Activated naive CD4-positive, alpha-beta T cell (primary cell): Measurements from ENCODE around the gene NEK4.
"Not testable (repeated sequence)": the region's sequence is repeated elsewhere in the genome, so short reads cannot be mapped to it uniquely, and the experiment has no call there.

Experiments used
- DNase-seq, 4 experiments: peaks; one replicate each; lab custom pipeline; 2025; lab: John Stamatoyannopoulos, UW

NEK4 gene

DNA sequence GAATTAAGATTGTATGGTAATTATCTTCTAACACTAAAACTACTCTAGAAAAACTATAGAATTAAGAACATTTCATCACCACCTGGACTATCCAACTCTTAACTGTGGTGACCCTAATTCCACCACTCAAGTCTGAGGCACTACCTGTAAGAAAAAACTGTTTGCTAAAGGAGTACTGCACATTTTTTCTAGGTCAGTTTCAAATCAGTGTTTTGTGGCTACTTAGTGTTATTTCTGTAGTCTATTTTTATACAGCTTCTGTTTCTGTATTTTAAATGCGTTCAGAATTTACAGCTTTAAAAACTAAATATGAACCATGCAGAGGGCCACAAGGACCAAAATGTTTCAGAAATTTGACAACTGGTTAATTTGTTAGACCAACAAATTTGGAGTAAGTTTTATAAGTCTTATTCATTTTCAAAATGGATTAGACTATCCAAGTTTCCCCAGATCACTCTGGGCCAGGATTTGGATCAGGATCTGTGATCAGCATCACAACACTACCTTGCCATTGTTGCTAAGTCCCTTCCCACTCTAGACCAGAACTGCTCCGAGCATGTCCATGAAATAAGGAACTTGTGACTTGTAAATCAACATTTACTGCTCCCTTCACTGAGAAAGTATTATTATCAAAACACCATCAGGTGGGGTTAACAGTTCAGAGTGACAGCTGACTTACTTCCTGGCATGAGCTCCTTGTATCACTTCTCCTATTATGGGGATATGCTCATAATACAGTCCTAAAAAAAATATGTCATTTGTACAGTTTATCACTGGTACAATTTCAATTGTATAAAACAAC lies 73.7 kb downstream of the NEK4 start:
- DNase-seq, result no peak

DNA sequence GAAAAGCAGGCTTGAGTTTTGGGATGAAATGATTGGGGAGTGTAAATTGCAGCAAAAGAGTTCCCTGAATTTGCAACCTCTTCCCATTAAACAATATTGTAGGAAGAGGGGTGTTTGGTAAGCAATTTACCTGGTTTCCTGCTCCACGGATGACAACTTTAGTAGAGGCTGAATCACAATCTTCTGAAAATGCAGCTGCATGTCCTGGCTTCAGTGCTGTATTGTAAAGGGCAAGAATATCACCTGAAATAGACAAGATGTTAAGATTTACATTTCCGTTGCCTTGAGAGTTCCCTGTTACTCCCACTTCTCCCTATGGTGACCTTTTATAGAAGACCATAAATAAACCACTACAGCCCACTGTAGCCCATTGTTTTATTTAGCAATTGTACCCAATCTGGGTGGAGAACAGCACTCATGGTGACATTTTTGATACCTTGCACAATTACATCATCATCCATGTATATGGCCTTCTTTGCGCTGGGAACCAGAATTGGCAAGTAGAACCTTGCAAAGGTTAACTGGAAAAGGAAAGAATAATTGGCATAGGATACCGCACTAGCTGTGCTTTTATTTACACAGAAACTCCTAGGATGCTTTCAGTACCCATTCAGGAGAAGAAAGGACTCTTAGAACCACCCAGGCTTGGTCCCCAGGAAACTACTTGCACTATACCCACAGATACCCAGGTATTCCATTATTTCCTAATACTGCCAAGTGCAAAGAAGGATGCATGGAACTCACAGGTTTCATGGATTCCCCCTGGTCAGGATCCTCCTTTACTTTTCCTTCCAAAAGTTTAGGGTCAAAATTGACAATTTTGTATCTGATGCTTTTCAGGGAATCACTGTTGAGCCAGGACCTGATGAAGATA lies 74.7 kb downstream of the NEK4 start:
- no peak for DNase-seq

DNA sequence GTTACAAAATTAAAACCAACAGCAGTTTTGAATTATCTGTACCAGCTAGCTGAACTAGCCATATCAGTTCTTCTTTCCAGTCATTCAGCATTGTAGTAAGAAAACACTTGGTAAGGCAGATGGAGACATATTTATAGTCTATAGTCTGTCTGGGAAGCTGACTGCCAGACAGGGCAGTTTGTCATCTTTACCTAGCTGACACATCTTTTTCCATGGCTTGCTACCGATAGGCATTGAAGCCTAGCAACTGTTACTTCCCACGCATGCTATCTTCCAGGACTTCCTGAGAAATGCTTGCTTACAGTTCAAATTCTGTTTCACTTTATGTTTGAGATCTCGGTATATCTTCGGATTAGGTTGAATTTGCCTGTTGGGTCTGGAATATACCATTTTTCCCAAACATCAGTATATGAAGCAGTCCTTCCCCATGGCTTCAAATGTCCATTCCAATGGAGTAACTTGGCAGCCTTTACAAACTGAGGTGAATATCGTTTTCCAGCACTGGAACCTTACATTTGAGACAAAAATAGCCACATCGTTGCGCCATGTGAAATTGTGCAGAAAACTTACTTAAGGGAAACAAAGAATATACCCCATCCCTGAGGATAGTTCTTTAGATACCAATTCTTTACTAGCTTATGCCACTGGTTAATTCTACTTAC lies 76.1 kb downstream of the NEK4 start:
- no peak for DNase-seq

DNA sequence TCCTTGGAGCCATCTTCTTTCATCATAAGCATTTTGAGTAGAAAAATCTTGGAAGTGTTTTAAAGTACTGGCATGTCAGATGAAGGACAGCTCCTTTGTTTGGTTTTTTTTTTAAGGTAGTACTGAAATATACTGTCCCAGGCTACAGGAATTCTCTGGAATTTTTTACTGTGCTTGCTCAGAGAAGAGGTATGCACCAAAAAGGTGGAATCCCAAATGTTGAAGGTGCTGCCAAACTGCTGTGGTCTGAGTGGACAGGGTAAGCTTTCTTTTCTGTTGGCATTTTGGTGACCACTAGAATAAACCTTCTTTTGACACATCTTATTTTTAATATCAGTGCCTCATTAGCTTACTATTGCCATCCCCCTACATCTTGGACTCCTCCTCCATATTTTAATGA lies 77.7 kb downstream of the NEK4 start:
- no peak for DNase-seq

DNA sequence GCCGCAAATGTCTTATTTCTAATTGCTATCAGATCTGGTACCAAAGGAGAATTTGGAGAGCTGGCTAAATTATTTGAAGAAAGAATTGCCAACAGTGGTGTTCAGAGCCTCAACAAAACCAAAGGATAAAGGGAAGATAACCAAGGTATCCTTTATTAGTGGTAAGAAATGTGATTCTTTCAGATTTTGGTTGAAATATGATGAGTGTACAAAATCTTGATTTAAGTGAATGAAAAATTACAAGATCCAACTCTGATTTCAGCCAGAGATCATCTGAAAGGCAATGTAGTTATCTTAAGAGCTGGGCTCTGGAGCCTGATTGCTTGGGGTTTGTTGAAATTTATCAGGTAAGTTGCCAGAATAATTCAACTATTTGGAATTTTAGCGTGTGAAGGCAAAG lies 80.2 kb downstream of the NEK4 start:
- DNase-seq, result no peak

DNA sequence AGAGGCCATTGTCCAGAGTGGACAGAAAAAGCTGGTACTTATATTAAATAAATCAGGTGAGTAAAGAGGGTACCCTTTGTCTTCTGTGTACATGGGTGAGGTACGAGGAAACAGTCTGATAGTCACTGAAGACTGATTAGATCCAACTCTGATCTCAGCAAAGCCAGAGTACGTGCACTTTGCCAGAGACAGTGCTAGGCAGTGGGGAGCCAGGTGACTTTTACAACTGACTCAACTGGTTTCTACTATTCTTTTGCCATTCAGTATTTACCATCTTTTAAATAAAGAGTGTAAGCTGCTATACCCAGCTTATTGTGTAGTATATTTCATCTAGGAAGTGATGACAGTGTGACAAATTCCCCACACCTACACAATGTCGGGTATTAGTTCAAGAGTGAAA lies 81.6 kb downstream of the NEK4 start:
- no peak for DNase-seq

DNA sequence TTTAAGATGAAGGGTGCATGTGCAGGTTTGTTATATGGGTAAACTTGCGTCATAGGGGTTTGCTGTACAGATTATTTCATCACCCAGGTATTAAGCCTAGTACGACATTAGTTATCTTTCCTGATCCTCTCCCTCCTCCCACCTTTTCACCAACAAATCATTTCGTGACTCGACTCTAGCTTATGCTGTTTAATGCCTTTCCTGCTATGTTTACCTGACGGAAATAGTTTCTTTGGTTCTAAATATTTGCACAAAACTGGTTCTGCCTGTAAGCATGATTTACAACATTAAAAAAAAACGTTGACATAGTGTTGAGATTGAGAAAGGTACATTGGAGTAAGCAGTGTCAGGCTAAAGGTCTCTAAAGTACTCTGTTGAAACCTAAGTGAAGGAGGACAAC lies 82.5 kb downstream of the NEK4 start:
- no peak for DNase-seq

DNA sequence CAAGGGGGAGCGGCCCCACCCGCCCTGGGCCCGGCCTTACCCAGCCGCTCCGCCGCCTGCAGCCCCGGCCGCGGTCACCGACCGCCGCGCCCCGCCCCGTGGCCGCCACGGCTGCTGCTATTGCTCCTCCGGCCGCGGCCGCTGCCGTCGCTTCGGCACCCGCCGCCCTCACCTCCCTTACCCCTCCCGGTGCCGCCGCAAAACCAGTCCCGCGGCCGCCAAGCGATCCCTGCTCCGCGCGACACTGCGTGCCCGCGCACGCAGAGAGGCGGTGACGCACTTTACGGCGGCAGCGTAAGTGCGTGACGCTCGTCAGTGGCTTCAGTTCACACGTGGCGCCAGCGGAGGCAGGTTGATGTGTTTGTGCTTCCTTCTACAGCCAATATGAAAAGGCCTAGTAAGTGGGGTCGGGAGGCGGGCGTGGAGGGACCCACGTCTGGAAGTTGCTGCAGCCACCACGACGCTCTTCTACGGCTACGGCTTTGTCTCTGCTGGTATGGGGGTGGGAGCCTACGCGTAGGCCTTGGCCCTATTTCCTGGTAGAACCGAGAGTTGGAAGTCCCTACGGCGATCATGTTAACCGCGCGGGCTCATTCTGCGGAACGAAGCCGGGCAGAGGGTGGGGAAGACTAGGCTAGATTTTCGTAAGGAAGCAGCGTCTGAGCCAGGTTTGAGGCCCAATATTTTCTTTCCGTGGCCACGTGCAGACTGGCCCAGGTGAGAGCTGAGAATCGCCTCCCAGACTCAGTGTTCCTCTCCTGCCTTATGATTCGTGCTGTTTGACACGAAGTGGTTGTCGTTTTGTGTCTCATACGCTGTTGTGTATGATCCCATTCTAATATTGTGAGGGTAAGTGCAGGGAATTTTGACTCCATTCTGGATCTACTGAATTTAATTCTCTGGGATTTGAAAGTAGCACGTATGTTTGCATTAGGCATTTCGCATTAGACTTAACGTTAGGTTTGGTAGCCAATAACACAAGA lies 84.7 kb downstream of the NEK4 start, which contains the start of the genes GNL3 and PBRM1:
GNL3 (plus strand) TSS at position 324 of the 983 bp plus-strand sequence; CDS start at position 385, 61 bp downstream.
PBRM1 (minus strand) TSS at position 205 of the 983 bp plus-strand sequence.
- DNase-seq, result peak; percentile 74 to 88 (median 79)

DNA sequence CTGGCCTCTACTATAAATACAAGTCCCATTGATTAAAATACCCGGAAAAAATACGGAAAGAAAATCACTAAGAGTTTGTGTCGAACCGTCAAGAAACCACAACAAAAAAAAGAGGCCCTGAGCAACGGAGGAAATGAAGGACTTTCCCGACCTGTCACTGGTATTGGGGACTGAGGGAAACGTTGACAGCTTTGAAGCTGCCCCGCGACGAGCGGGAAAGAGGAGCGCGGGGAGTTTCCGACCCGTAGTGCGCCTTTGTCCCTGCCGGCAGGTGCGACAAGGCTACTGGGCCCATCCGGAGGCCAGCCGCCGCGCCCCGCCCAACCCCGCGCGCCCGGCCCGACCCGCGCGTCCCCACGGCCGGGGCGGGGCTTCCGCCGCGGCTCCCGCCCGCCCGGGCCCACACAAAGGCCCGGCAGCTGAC lies 85.4 kb downstream of the NEK4 start:
- DNase-seq, result peak; percentile 39 to 61 (median 54)

DNA sequence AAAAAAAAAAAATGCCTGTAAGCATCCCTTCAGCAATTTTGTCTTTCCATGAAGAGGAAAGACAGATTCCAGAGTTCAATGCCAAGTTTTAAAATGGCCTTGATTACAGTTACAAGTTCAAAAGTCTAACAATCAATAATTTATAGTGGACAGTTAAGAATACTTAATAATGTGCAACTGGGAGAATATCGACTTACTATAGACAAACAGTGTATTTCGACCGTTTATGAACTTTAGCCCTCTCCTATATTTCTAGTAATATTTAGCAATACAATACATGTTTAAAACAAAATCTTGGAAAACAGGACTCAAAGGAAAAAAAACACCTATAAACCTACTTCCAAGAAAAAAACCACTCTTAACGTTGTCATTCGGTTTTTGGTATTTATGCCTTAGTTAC lies 86.6 kb downstream of the NEK4 start:
- no peak for DNase-seq

DNA sequence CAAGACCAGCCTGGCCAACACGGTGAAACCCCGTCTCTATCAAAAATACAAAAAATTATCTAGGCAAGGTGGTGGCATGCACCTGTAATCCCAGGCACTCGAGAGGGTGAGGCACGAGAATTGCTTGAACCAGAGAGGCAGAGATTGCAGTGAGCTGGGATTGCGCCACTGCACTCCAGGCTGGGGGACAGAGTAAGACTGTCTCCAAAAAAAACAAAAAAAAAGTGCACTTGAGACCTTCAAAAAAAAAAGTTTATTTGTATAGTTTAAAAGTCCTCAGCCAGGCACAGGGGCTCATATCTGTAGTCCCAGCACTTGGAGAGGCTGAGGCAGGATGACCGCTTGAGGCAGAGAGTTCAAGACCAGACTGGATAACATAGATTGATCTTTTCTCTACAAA lies 87.1 kb downstream of the NEK4 start:
- no peak for DNase-seq

DNA sequence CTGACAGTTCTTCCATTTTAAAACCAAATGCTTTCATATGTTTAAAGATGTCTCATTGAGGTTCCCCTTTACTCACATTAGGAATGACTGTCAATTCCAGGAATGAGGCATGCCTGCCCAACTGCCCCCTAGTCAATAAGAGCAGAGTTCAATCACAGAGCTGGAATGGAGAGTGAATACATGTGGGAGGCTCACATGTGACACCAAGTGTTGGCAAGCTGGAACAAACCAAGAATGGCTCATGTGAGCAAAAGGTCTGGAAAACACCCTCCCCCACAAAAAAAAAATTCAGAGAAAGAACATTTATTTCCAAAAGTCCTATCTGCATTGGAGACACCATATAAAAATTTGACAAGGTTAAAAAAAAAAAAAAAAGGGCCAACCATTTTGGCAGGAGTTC lies 88.7 kb downstream of the NEK4 start:
- no peak for DNase-seq

DNA sequence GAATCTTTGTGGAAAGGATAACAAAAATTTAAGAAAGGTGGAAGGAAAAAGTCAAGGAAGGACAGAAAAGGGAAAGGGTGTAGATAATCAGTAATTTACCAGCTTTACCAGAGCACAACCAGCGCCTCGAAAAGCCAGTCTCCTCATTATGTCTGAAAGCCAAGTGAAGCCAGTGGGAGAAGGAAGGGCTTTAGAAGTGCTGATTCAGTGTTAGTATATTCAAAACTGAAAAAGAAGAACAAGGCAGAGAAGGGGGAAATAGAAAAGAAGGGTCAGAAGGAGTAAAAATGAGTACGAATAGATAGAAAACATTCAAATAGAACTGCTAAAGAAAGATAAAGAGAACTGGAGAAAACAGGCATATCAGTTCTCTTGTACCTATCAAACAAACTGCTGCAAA lies 89.1 kb downstream of the NEK4 start:
- DNase-seq, result no peak

DNA sequence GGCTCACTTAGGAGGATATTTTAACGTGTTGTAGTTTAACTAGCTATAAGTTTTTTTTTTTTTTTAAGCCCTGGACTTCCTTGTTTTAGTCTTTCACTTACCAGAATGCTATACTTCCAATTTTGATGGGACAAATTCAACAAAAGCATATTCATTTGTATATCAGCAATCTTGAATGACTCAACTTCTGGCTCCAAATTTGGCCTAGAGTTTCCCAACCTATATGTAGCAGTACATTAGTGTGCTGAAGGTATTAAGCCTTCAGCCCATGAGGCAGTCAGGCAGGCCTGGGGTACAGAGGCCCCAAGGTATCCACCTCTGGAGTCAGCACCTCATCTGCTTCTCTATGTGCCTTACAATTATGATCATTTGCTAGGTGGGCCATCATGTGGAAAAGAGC lies 90.9 kb downstream of the NEK4 start:
- no peak for DNase-seq

DNA sequence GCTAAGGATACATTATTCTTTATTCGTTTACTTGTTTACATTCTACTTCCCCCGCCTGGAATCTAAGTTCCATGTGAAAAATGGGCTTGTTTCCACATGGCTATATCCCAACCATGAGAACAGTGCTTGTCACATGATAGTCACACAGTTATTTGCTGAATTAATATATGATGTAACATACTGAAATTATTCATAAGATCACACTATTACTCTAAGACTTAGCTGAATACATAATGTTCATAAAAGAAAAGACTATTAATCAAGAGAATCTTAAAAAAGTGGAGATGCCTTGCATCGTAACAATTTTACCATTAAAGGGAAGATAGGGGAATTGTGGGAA lies 91.6 kb downstream of the NEK4 start:
- DNase-seq, result no peak

DNA sequence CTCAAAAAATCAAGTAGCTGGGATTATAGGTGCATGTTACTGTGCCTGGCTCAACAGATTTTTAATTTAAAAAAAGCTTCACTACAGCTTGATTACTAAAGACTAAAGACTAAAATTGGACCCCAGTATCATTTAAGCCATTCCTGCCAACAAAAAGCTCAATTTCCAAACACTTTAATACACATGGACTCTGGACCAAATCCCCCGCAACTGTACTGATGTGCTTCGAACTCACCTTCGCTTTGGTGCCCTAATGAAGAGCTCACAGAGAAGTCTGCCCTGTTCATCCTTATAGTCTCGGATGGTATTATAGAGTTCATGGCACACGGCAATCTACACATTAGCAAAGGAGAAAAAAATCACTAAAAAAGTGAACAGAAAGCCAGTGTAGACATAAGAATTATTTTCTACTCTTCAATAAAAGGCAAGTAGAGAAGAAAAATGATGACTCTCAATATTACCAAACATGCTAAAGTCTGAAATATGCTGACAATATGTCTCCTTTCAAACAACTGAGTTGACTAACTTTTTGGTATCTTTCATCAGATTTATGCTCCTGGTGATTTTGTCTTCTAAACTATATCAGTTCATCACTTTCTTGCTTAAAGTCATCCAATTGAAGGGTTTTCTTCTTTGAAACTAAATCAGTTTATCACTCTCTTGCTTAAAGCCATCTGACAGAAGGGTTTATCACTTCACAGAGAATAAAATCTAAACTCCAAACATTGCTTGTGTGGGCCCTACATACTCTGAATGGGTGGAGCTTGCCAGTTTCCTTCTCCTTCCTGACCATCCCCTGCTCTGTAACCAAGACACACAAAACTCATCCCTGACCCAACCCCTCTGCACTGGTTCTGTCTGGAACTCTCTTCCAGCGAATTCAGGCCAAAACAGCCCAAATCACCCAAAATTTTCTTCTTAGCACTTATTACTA lies 92.2 kb downstream of the NEK4 start:
- no peak for DNase-seq

DNA sequence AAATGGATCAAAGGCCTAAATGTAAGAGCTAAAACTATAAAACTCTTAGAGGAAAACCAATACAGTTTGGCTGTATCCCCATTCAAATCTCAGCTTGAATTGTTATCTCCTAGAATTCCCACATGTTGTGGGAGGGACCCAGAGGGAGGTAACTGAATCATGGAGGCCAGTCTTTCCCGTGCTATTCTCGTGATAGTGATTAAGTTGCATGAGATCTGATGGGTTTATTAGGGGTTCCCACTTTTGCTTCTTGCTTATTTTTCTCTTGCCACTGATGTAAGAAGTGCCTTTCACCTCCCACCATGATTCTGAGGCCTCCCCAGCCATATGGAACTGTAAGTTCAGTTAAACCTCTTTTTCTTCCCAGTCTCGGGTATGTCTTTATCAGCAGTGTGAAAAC lies 94.5 kb downstream of the NEK4 start:
- DNase-seq, result not testable (repeated sequence)

DNA sequence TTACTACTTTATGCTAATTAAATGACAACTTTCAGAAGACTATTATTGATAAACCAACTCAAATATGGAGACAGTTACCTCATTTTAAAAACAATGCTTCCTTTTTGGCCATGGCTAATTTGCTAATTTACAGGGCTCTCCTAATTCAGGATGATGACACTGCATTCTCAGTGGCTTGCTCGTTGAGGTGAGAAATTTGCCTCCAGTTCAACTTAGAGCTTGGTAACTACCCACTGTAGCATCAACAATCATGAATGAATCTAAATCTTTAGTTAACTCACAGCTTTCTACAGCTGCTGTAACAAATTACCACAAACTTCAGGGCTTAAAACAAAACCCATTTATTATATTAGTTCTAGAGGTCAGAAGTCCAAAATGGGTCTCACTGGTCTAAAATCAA lies 99.1 kb downstream of the NEK4 start:
- no peak for DNase-seq

DNA sequence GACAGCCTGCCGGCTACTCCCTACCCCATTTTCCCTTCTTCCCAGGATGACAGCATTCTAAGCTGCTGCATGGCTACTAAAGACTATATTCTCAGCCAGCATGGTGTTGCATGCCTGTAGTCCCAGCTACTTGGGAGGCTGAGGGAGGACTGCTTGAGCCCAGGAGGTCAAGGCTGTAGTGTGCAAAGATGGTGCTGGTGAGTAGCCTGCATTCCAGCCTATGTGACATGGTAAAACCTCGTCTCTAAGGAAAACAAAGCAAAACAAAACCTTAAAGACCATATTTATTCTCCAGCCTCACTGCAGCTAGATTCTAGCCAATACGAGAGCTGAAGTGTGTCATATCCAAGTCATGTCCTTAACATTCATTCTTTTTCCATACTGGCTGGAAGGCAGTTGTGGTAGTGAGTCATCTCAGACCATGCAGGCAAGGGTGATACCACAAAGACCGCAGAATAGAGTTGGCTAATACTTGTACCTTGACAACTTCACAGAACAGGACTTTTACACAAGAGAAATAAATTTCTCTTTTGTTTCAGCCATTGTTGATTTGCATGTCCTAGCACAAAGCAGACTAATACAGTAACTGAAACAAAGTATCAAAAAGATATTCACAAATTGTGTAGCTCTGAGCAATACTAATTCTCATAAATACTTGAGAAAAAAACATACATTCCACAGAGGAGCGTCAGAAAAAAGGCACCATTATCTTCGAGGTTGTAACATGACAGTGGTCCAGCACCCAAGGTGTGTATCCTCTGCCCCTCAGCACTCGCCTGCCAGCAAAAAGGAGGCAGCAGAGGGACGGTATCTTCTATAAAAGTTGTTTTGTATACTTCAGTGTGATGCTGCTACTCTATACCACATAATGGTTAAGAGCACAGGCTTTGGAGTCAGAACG lies 99.9 kb downstream of the NEK4 start:
- no peak for DNase-seq
